ENCODE measurements around the gene ANKMY1.

DNA sequence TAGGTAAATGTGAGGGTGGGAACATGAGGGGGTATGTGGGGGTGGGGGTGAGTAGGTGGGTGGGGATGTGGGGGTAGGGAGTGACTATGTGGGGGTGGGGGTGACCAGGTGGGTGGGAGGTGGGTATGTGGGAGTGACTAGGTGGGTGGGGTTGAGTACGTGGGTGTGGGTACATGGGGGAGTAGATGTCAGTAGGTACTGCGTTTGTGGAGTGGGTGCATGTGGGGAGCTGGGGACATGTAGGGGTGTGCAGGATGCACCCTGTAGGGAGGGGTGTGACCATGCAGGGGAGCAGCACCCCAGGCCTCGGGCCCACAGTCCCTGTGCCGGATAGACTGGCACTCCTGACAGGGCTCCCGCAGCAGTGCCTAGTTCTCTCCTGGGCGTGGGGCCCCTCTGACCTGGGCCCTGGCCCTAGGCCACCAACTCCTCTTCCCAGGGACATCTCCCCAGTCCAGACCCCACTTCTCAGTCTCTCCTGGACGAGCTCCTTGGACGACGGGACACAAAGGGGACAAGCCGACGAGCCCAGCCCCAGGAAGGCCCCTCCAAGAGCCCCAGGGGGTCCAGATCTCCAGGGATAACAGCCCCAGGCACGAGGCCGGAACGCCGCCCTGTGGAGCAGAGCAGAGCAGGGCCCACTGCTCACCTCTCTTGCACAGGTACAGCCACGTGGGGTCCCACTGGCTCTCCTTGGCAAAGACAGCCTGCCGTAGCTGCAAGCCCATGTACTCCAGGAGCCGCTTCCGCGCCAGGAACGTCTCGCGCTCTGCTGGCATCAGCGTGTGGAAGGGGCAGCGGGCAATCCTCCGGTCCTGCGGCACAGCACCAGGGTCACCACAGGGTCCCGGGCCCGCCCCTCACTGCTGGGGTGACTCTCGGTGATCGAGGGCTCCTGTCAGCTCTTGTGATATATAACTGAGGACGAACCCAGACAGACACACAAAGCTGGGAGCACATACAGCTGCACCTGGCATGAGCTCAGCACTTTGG, 58.2 kb downstream of the ANKMY1 start:
- no peak for TF ChIP-seq POLR2A (IDR thresholded peaks at IDR 0.05)
- TF ChIP-seq, protein P1, sequence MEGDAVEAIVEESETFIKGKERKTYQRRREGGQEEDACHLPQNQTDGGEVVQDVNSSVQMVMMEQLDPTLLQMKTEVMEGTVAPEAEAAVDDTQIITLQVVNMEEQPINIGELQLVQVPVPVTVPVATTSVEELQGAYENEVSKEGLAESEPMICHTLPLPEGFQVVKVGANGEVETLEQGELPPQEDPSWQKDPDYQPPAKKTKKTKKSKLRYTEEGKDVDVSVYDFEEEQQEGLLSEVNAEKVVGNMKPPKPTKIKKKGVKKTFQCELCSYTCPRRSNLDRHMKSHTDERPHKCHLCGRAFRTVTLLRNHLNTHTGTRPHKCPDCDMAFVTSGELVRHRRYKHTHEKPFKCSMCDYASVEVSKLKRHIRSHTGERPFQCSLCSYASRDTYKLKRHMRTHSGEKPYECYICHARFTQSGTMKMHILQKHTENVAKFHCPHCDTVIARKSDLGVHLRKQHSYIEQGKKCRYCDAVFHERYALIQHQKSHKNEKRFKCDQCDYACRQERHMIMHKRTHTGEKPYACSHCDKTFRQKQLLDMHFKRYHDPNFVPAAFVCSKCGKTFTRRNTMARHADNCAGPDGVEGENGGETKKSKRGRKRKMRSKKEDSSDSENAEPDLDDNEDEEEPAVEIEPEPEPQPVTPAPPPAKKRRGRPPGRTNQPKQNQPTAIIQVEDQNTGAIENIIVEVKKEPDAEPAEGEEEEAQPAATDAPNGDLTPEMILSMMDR (IDR thresholded peaks at IDR 0.05), result no peak

Measured in lower leg skin (tissue), 3 donors.